ENCODE data around the gene TMEM259.

TMEM259 gene

DNA sequence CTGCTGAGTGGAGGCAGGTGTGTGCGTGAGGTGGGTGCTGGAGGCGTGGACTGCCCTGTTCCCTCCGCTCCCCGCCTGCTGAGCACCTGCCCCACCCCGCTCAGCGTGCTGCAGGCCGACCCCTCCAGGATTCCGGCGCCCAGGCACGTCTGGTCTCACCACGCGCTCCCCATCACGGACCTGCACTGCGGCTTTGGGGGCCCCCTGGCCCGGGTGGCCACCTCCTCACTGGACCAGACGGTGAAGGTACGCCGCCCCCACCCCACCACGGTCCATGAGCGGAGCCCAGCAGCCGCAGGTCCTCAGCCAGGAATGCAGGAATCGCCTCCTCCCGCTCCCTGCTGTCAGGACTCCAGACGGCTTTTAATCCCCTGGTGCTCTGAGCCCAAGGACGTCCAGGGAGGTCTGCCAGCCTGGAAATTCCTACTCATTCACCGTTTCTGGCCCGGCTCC lies 30.8 kb downstream of the TMEM259 start:
- DNase-seq (ENCODE audit: low spot score) = no peak
- no peak for FAIRE-seq

DNA sequence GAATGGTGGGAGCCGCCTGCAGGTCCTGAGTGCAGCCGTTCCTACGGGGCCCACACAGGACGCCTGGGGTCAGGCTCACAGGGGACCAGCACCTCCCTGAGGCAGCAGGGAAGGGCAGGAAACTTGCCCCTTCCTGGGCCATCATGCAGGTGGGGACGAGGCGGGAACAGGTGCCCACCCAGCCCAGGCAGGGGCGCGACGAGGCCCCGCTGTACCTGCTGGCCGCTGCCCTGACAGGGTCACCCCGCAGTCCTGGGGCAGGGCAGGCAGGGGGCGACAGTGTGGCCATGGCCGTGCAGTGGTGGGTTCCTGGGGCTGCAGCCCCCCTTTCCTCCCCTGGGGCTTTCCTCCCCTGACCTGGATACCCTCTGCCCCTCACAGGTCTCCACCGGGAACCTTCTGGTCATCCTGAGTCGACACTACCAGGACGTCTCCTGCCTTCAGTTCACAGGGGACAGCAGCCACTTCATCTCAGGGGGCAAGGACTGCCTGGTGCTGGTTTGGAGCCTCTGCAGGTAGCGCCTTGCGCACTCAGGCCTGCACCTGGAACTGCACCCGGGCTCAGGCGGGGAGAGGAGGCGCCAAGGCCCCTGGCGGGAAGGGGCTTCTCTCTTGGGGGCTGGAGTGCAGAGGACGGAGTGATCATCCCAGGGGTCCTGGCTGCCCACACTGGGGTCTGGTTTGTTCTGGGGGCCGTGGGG lies 31.4 kb downstream of the TMEM259 start:
- FAIRE-seq (no peak), DNase-seq (ENCODE audit: low spot score) (no peak)

DNA sequence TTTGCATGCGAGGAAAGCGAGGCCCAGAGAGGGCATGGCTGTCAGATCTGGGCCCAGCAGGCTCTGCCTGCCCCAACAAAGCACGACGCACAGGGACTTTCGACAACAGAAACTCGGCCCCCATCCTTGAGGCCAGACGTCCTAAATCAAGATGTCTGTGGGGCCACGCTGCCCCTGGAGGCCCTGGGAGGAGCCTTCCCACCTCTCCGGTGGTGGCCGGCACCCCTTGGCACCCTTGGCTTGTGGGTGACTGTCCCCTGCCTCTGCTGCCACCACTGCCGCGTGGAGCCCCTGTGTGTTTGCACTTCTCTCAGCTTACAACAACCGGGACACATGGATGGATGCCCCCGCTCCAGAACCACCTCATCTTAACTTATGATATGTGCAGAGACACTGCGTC lies 32.4 kb downstream of the TMEM259 start:
- FAIRE-seq (no peak), DNase-seq (ENCODE audit: low spot score) (no peak)

DNA sequence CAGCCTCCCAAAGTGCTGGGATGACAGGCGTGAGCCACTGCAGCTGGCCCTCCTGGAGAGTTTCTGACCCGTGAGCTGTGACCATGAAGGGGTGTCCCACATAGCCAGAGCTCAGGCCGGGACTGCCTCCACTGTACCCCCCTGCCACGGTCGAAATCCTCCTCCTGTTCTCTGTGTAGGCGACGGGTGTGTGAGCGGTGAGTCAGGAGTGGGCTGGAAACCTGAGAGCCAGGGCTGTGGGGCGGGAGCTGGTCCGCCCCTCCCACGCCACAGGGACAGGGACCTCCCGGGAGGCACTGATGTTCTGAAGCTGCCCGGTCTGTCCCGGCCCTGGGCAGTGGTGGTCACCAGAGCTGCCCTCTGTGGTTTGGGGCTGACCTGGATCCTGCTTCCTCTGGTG lies 32.8 kb downstream of the TMEM259 start:
- FAIRE-seq (no peak), DNase-seq (ENCODE audit: low spot score) (no peak)

DNA sequence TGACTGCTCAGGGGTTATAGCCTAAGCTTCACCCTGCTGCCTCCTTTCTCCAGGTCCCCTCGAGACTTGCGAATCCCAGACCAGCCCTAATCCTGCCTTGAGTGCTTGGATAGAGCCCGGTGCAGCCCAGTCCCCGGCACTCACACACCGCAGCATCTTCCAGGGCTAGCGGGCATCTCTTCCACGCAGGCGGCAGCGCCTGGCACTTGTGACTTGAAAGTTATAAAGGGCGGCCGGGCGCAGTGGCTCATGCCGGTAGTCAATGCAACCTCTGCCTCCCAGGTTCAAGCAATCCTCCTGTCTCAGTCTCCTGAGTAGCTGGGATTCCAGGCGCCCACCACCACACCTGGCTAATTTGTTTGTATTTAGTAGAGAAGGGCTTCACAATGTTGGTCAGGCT lies 34.8 kb downstream of the TMEM259 start:
- DNase-seq (ENCODE audit: low spot score) (no peak), FAIRE-seq (no peak)

DNA sequence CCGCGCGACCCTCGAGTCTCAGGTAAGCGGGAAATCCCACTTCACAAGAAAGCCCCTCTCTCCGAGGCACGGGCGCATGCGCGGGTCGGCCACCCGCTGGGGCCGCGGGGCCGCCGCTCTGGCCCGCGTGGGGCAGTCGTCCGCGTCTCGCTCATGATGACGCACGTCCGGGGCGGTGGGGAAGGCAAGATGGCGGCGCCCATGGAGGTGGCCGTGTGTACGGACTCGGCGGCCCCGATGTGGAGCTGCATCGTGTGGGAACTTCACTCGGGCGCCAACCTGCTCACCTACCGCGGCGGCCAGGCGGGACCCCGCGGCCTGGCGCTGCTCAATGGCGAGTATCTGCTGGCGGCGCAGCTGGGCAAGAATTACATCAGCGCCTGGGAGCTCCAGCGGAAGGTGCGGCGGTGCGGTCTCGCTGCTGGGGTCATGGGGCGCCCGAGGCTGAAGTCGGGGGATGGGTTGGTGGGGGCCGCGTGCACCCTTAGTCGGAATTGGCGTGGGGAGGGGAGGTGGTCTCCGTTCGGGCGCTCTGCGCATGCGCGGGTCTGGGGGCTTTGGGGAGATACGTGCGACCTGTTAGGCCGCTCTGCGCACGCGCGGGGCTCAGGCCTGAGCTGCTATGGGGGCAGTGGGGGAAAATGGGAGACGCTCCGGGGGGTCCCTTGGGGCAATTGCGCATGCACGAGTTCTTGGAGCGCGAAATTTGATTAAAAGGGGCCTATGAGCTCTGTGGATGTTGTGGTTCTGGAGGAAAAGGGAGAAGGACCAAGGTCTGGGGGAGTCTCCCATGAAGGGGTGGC lies 36.6 kb downstream of the TMEM259 start, which contains the start of gene WDR18:
Gene WDR18, plus strand, starts transcription at position 181 of the 803 bp plus-strand sequence. Its CDS starts 9 bp downstream, at position 190.
- FAIRE-seq (no peak), DNase-seq (ENCODE audit: low spot score) (peak; percentile 96)

DNA sequence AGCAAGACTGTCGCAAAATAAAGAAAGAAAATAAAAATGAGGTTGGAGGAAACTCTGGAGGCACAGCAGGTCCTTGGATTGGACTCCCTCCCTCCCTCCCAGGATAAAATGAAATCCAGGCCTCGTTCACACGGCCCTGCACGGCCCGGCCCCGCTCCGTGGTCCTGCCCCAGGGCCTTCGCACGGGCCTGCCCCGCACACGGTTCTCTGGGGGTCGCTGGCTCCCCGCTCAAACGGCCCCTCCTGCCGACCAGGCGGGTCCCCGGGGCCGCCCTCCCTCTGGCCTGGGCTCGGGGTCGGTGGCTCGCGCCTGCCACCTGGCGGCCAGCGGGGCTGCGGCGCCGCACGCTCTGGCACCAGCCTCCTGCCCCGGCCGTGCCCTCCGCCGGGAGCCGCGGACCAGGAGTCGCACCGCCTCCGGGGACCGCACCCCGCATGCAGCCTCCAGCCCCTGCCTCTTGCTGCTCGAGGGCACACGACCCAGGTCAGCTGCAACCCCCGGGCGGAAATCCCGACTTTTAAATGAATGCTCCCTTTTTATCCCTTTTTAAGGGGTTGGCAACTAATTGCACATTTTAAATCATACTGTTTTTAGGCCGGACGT lies 38.3 kb downstream of the TMEM259 start:
- DNase-seq (ENCODE audit: low spot score) (peak; percentile 87), FAIRE-seq (no peak)

DNA sequence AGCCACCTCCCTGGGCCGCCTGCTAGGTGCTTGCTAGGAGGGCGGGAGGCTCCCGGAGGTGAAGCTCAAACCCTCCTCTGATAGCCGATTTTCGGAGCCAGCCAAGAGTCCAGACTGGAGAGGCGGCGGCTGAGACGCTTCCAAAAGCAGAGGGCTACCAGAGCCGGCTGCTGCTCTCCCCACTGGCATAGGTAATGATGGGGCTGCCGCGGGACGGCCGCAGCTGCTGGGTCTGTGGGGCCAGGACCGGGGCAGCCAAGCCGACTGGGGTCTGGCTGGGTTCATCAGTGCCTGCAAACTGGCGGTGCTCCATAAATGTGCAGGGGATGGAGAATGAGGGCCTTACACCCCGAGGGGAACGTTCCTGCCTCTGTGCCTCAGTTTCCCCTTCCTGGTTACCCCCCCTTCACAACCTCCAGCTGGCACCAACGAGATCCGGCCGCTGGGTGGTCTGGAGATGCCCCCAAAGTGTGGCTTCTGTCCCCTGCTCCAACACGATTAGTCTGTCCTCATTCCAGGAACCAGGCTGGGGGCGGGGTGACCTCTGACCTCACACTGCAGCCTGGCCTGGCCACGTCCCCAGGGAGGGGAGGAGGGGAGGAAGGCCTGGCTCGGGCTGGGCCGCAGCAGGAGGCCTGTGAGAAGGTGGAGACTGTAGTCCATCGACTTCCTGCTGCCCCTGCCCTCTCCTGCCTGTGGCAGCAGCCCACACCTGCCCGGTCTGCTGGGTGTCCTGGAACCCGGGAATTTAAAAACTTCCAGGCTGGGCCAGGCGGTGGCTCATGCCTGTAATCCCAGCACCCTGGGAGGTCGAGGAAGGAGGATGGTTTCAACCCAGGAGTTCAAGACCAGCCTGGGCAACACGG lies 40.6 kb downstream of the TMEM259 start:
- no peak for FAIRE-seq
- DNase-seq (ENCODE audit: low spot score) = no peak

DNA sequence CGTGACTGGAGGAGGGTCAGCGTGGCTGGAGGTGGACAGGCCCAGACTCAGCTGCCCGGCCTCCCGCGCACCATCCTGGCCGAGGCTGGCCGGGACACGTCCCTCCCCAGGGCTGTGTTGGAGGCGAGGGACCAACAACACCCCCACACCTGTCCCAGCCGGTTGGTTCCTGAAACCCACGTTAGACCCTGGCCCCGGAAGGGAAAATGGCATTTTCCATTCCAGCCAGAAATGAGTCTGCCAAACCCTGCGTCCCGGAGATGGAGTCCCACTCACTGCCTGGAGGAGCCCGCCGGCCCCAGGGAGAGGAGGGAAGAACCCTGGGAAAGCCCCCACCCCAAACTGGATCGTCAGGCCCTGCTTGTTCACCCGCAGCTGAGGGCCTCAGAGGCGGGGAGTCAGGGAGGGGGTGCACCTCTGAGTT lies 41.6 kb downstream of the TMEM259 start:
- no peak for DNase-seq (ENCODE audit: low spot score)
- FAIRE-seq = no peak

DNA sequence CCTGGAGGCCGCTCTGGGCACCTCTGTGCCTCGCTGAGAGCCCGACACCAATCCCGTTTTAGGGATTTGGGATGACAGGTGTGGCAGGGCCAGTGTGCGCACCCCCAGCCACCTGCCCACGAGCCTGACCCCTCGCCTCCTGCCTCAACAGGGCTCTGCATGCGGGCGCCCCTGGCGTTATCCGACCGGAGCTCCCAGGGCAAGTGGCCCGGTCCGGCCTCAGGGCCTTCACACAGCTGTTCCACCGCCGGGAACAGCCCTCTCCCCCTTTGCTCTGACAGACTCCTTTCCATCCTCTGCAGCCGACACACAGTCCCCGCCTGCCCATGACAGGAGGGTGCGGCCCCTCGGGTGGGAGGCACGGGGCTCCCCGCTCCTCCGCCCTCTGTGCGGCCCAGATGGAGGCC lies 43.9 kb downstream of the TMEM259 start:
- DNase-seq (ENCODE audit: low spot score) (no peak), FAIRE-seq (no peak)

DNA sequence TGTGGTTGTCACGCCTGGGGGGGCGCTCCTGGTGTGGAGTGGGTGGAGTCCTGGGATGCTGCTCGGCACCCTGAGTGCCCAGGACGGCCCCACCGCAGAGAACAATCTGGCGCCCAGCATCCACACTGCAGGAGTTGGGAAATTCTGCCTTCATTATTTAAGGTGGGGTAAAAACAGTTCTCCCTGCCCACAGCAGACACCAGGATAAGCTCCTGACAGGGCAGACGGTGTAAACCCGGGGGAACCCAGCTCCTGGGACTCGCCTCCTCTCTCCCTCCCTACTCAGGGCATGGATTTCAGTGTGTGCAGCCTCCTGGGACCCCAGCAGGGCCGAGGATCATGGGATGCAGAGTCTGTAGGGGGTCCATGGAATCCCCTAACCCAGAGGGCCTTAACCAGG lies 44.4 kb downstream of the TMEM259 start:
- FAIRE-seq (no peak), DNase-seq (ENCODE audit: low spot score) (no peak)

DNA sequence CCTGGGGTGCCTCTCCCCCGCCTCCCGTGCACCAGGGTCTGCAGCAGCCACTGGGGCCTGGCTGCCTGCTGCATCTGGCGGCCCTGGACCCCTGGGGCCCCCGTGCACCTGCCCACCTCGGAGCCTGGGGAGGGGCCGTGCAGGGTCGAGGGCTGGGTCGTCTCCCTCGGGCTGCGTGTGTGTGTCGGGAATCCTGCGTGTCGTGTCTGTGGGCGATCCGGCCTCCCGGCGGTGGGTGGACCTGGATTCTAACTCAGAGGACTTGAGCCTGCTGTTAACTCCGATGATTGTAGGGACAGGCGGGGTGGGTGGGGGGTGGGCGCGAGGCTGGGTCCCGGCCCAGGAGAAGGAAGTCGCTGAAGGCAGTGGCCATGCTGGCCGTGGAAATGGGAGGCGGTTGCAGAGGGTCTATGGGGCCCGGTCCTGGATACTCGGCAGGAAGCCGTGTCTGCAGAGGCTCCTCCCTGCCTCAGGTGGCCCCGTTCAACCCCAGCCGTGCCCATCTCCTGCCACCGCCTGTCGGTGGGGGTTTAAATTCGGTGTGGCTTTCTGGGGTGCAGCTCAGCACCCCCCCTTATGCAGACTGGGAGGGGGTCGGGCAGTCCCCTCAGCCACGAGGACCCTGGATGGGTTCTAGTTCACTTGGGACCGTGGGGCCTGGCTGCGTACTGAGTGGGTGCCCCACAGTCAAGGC lies 46.2 kb downstream of the TMEM259 start:
- no peak for FAIRE-seq
- no peak for DNase-seq (ENCODE audit: low spot score)

DNA sequence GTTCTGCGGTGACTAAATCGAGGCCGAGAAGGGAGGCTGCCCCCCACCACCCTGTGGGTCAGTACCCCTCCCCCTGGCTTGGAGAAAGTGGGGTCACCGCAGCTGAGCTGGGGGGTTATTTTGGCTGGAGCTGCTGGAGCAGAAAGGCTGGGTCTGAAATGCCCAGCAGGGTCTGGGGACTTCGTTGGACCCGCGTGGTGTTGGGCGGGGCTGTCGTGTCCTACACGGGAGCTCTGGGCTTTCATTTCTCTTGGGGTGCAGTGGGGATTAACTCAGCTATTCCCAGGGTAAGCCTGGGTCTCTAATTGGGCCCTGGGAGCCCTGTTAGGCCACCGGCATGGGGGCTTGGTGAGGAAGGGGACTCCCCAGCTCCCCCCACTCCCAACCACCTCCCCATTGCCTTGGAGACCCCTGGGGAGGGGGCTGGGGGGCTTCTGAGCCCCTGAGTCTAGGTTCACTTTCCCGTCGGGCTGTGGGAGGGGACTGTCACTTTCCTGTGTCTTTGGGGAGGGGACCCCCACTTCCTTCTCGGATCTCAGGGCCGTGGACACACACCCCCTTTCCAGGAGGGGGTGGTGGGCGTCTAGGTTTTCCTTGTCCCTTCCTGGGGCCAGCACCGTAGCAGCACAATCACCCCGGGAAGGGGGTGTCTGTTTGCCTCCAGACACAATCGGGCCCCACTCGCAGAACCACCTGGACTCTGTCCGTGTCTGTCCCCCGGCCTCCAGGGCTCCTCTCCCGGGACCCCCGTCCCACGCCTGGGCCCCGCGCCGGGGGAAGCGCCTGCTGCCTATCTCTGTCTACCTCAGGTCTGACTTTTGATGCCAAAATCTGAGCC lies 47.0 kb downstream of the TMEM259 start:
- DNase-seq (ENCODE audit: low spot score) (no peak), FAIRE-seq (no peak)

DNA sequence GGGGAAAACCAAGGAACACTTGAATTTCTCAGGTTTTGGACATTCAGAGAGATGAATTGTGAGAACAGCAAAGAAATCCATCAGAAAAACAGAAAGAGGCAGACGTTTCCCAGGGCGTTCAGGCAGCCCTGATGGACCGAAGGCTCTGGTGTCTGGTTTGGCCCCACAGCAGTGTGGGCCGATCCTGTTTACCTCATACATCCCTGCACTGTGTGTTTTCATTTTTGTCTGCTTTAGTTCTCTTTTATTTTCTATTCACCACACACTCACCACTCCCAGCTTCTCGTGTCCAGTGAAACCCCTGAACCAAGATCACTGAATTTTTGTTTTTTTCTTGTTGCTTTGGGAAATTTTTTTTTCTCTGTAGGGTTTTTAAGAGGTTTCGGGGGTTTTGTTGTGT lies 48.6 kb downstream of the TMEM259 start:
- DNase-seq (ENCODE audit: low spot score) (no peak), FAIRE-seq (no peak)

DNA sequence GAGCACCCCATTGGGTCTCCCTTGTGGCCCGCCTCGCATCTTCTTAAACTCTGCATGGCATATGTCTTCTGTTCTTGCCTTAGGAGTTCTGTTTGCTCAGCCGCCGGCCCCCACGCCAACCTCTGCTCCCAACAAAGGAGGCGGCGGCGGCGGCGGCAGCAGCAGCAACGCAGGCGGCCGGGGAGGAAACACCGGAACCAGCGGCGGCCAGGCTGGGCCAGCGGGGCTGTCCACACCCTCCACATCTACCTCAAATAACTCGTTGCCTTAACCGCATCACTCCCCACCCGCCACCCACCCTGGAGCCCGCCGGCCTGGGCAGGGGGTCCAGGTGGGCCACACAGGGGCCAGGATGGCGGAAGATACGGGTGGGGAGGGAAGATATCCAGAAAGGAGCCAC lies 49.1 kb downstream of the TMEM259 start:
- no peak for FAIRE-seq
- no peak for DNase-seq (ENCODE audit: low spot score)

DNA sequence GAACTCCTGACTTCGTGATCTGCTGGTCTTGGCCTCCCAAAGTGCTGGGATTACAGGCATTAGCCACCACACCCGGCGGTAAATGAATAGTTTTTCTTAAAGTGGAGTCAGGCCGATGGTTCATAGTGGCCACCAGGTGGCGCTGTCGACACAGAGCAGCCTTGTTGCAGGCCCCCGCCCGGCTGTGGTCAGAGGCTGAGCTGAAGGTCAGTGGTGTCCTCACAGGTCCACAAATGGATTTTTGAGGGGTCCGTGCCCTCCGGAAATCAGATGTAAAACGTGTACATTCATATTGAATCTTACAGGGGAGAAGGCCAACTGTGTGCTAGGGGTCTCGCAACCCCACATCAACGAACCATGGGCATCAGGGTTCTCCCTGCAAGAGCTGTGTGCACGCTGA lies 50.2 kb downstream of the TMEM259 start:
- DNase-seq (ENCODE audit: low spot score) (no peak), FAIRE-seq (no peak)

DNA sequence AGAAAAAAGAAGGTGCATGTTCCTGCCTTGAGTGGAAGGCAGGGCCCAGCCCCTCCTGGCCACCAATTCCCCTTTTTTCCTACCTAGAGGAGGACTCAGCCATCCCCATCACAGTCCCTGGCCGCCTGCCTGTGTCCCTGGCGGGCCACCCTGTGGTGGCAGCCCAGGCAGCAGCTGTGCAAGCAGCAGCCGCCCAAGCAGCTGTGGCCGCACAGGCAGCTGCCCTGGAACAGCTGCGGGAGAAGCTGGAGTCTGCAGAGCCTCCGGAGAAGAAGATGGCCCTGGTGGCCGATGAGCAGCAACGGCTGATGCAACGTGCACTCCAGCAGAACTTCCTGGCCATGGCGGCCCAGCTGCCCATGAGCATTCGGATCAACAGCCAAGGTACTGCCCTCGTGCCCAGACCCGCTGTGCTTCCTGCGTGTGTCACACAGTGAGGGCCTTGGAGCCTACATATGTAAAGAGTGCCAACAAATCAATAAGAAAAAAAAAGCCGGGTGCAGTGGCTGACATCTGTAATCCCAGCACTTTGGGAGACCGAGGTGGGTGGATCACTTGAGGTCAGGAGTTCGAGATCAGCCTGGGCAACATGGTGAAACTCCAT lies 54.3 kb downstream of the TMEM259 start:
- FAIRE-seq (no peak), DNase-seq (ENCODE audit: low spot score) (no peak)

DNA sequence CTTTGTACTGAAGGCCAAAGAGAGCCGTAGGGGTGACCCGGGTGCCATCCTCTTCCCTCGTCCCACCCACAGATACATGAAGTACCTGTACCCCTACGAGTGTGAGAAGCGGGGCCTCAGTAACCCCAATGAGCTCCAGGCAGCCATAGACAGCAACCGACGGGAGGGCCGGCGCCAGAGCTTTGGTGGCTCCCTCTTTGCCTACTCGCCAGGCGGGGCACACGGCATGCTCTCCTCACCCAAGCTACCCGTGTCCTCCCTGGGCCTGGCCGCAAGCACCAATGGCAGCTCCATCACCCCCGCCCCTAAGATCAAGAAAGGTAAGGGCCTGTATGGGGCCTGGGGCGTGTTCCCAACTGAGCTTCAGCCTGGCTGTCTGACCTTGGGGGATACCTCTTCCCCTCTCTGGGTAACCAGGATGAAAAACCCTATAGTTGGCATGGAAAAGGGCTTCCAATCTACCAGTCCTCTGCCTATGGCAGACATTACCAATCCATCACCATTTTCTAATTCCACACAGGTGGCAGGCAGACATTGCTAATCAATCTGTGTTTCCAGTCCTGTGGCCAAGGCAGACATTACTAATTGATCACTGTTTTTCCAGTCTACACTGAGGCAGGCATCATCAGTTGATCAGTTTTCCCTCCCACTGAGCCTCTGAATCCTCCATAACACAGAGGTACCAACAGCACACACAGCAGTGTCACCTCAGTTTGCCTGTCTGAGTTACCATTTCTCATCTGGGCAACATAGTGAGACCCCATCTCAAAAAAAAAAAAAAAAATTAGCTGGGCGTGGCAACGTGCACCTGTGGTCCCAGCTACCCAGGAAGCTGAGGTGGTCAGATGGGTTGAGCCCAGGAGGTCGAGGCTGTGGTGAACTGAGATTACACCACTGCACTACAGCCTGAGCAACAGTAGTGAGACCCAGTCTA lies 55.9 kb downstream of the TMEM259 start:
- DNase-seq (ENCODE audit: low spot score) = no peak
- no peak for FAIRE-seq
